ENCODE measurements around the gene MIER3.
A peak's percentile ranks its signal among the peaks of the same experiment; 100 is the strongest.

The MIER3 gene

GRCh38 chr5:56958595-56958994 lies 6.7 kb upstream of the MIER3 start:
- FAIRE-seq: no peak

- FAIRE-seq: no peak
Measured at GRCh38 chr5:56954262-56954661, 2.3 kb upstream of the MIER3 start.

GRCh38 chr5:56951126-56951945 lies 587 bp downstream of the MIER3 start:
- no peak for FAIRE-seq

GRCh38 chr5:56950626-56951125 lies 1.2 kb downstream of the MIER3 start:
- peak; percentile 70 for FAIRE-seq

- FAIRE-seq: no peak
Measured at GRCh38 chr5:56947052-56947451, 4.9 kb downstream of the MIER3 start.

GRCh38 chr5:56941981-56942380 lies 9.9 kb downstream of the MIER3 start:
- FAIRE-seq: no peak

GRCh38 chr5:56938858-56939257 lies 13.1 kb downstream of the MIER3 start:
- no peak for FAIRE-seq

- no peak for FAIRE-seq
Measured at GRCh38 chr5:56934325-56934724, 17.6 kb downstream of the MIER3 start.

DNA sequence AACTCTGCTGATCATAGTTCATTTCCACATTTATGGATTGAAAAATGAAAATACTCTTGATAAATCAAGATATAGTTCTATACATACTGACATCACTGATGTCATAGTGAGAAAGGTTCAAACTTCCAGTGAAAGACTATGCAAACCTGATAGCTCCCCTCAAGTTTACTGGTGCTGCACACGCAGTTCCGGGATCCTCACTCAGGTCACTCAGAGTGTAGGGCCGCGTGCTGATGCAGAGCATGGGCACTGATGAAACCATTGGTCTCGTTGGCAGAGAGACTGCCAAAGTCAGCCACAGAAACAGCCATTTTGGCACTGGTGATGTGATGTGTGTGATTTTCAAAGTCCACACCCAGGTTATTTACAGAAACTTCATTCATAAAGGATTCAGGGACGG lies 29.0 kb downstream of the MIER3 start:
- no peak for FAIRE-seq

DNA sequence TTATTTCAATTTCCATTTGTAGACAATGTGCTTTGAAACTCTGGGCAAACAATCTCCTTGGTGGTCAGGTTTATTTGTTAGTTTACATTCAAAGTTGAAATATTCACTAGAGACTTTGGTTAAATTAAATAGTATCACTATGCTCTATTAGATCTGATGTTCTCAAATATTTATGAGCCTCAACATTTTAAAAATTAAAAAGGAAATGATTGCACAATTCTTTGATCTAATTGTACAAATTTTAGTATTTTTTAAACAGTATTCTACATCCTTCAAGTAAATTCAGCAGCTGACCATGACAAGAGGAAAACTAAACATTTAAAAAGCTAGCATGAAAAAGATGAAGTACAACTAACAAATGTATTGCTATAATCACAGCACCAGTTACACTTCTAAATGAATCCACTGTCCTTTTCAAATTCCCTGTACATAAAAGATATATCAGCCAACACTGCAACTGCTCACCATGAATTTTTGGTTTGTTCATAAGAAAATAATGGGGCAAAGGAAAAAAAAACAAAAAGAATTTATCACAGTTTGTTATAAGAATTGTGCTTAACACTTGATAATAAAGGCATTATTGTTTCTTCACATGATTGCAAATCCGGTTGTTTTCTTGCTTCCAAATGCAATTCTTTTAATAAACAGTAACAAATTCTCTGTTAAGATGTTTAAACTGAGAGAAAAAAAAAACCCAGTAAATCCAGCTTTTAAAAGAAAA lies 31.8 kb downstream of the MIER3 start:
- peak; percentile 3 for FAIRE-seq

DNA sequence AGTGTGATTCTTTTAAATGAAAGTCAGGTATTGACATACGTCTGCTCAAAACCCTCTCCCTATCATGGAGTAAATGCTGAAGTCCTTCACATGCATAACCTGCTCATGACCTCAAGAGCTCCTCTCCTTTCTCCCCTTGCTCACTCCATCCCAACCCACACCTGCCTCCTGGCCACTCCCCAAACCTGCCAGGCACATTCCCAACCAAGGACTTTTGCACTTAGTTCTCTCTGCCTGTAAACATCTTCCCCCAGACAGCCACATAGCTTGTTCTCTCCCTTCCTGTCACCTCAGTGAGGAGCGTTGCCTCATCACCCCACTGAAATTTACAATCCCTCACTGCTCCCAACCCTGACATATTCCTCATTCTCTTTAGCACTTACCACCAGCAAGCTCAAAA lies 33.9 kb downstream of the MIER3 start:
- FAIRE-seq: no peak

DNA sequence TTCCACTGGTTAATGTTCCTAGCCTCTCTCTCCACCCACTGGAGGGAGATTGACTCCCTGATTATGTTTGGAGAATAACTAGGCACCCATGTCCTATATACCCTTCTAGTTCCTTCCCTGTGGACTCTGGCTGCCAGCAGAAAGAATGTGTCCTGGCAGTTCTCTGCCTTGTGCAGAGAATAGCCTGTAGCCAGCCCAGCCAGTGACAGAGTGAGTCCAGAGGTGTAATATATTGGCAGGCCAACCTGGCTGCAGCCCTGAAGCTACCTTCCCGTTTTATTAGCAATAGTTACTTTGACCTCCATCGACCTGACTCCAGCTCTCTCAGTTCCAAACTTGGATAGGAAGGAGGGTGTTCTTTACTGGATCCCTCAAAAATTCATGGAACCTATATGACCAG lies 34.4 kb downstream of the MIER3 start:
- FAIRE-seq: no peak

DNA sequence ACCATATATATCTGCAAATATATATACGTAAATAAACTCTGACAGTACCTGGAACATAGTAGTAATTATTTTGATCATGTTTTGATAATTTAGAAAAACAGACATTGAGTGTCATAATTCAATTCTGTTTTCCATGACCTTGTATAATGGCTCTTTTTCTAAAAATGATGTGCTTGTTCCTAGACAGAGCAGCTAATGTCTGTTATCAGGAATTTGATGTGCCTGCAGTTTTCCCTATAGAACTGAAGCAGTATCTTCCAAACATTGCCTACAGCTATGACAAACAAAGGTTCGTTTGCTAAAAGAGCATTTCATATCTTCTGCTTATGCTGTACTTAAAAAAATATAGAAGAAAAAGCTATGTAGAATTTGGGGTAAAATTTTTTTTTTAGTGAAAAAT lies 37.2 kb downstream of the MIER3 start:
- FAIRE-seq: no peak

DNA sequence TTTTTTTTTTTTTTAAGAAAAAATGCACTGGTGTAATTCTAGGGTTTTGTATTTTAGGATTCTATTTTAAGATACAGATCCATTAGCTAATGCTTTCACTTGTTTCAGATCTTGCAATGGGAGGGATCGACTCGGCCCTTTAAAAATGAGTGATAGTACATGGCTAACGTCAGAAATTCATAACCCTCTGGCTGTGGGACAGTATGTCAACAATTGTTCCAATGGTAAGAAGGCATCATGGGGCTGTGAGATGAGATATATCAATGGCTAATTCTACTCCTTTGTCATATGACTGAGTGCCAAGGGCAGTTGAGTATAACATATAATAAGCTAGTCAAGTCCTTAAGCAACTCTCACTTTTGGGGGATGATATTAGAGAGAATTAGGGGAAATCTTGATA lies 38.2 kb downstream of the MIER3 start:
- no peak for FAIRE-seq

DNA sequence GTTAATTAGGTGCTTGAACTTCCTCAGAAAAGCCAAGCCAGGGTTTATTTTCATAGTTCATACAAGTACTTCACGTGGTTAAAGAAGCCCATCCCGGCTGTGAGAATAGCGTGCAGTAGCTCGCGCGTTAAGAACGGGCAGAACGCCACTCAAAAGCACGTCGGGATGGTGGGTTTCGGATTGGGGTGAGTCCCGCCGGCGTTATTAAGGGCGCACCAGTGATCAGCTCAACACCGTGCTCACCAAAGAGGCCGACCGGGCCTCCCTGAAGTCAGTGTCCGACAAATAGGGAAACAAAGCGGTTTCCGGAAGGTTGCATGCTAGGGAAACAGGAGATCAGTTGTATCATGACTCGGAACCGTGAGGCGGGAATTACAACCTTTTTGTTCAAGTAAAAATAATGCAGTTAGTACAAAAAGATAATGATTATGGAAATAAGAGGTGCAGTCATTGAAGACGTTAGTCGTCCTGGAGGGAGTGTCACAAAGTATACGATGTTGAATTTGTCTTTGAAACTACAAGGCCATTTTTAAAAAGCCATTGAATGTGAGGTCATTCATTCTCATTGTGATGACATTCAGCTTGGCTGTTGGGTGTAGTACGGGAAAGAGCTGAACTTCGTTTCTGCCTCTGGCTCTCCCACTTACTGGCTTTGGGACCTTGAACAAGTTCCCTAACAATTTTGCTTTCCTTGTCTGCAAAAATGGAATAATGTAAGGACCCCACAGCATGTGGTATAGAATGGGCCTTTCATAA lies 41.5 kb downstream of the MIER3 start:
- no peak for FAIRE-seq

DNA sequence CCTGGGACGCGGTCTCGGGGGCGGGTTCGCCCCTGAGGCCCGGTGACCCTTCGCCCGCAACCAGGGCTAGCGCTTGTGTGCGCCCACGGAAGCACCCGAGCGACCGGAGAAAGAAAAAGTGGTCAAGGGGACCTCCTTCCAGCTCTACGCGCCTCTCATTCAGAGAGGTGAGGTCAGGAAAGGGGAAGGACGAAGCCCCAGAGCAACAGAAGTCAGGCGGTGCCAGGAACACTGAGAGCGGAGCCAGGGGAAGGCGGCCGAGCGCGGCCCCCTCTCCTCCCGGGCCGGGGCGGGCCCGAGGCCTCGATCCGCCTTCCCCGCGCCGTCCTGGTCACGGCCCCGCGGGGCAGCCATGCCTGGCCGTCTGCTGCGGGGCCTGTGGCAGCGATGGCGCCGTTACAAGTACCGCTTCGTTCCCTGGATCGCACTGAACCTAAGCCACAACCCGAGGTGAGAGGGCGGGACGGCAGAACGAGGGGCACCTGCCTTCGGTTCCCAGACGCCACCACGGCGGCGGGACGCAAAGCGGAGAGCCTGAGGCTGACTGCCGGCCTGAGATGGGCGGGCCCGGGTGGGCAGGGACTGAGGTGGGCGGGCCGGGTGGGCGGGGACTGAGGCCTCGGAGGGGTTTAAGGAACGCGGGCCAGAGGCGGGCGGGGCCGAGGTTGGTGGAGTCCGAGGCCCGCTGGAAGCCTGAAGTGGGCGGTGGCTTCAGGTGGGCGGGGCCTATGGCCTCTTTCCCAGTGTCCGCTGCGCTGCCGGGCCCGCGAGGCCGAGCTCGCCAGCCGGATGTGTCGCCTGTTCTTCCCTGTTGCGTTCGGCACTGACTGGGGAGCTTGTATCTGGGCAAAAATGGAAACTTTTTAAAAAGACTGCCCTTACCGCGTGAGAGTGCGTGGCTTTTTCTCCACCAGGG lies 42.4 kb downstream of the MIER3 start, which contains the start of gene SETD9:
Gene SETD9, plus strand, starts transcription at position 303 of the 916 bp plus-strand sequence. Its CDS starts 50 bp downstream, at position 353.
- FAIRE-seq: no peak

DNA sequence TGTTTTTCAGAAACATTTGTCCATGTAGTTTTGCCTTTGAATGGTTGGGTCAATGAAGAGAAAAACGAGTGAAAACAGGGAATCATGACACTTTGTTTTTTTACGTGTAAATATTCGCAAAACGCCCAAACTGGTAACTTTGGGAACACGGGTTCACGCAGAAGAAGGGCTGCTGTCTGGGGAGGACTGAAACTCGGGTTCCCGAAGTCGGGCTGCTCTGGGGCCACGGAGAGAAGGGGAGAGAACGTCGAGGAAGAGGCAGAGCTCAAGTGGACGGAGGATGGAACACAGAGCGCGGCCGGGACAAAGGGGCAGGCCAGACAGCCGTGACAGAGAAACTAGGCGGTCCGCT lies 43.0 kb downstream of the MIER3 start:
- no peak for FAIRE-seq

GRCh38 chr5:56900858-56901578 lies 50.9 kb downstream of the MIER3 start:
- peak; percentile 68 for FAIRE-seq

DNA sequence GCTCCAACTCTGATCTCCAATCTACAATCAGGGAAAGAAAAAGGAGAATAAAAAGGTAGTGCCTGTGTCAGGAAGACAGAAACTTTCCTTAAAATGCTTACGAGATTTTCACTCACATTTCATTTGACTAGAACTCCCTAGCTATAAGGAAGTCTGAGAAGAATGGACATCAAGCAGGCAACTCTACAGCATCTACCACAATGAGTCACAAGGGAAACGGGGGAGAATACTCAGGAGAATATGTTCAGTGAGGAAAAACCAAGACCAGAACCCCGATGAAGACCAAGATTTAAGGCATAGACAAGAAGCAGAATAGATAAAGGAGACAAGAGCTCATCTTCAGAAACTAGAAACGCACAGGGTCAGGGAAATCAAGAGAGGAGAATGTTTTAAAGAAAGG lies 51.5 kb downstream of the MIER3 start:
- FAIRE-seq: no peak

GRCh38 chr5:56898213-56898612 lies 53.7 kb downstream of the MIER3 start:
- FAIRE-seq: no peak

- FAIRE-seq: no peak
Measured at GRCh38 chr5:56896763-56897162, 55.2 kb downstream of the MIER3 start.

Data from G401.6 (cell line).